Activated CD4-positive, alpha-beta T cell treated with anti-CD3 and anti-CD28 coated beads, Interleukin-2, amount 50 U/mL, for 4 hours (primary cell): ENCODE data around the gene TECTA.
"Not testable (repeated sequence)": the region's sequence is repeated elsewhere in the genome, so short reads cannot be mapped to it uniquely, and the experiment has no call there.

Experiments used
- DNase-seq, 2 experiments: peaks; one replicate each; pipeline ENCODE4 v3.0.0-alpha.2; 2020

Gene TECTA

GRCh38 chr11:121091492-121092152 is 9.4 kb upstream of the TECTA start:
- no peak for DNase-seq

- DNase-seq, result no peak
Observed at GRCh38 chr11:121095561-121095960, 5.5 kb upstream of the TECTA start.

GRCh38 chr11:121099364-121099763 is 1.7 kb upstream of the TECTA start:
- no peak for DNase-seq

- no peak for DNase-seq
Observed at GRCh38 chr11:121099885-121100284, 1.2 kb upstream of the TECTA start.

GRCh38 chr11:121104312-121104762 is 3.3 kb downstream of the TECTA start:
- no peak for DNase-seq

GRCh38 chr11:121105063-121105480 is 4.0 kb downstream of the TECTA start:
- DNase-seq, result no peak

GRCh38 chr11:121105481-121106195 is 4.6 kb downstream of the TECTA start:
- DNase-seq, result no peak

GRCh38 chr11:121106812-121107211 is 5.8 kb downstream of the TECTA start:
- no peak for DNase-seq

- DNase-seq, result no peak
Observed at GRCh38 chr11:121108413-121108812, 7.4 kb downstream of the TECTA start.

GRCh38 chr11:121109471-121109870 is 8.4 kb downstream of the TECTA start:
- DNase-seq, result no peak

- DNase-seq, result no peak
Observed at GRCh38 chr11:121109916-121110586, 9.0 kb downstream of the TECTA start.

GRCh38 chr11:121110871-121111724 is 10.1 kb downstream of the TECTA start:
- DNase-seq, result no peak

- no peak for DNase-seq
Observed at GRCh38 chr11:121112498-121113455, 11.7 kb downstream of the TECTA start.

GRCh38 chr11:121113611-121114010 is 12.6 kb downstream of the TECTA start:
- DNase-seq, result no peak

- not testable (repeated sequence) for DNase-seq
Observed at GRCh38 chr11:121115024-121115423, 14.0 kb downstream of the TECTA start.

- DNase-seq, result no peak
Observed at GRCh38 chr11:121117788-121118187, 16.7 kb downstream of the TECTA start.

GRCh38 chr11:121119440-121119839 is 18.4 kb downstream of the TECTA start:
- no peak for DNase-seq

GRCh38 chr11:121122328-121122727 is 21.3 kb downstream of the TECTA start:
- no peak for DNase-seq

GRCh38 chr11:121123496-121124069 is 22.5 kb downstream of the TECTA start:
- no peak for DNase-seq

- DNase-seq, result no peak
Observed at GRCh38 chr11:121127809-121128208, 26.8 kb downstream of the TECTA start.
